Uterus (tissue), 4 donors: ENCODE data around the gene BCAS4. TPM values are rescaled to one million over a fixed set of nuclear protein-coding genes. Genes with fewer than 3 reads are reported as not detected.

Experiments
- DNase-seq, 2 donors: peaks; one replicate each; pipeline ENCODE4 v3.0.0-alpha.2; 2019 to 2020
- H3K27ac ChIP-seq, 2 donors: fragments of 200-600 bp; sonication (generic); 1 replicate in 1 of 2; 2 replicates in 1 of 2; pipeline ENCODE4 v1.5.1; 2016 to 2018
- H3K27me3 ChIP-seq, 2 donors: fragments of 200-600 bp; sonication (generic); one replicate each; pipeline ENCODE4 v1.5.1; 2018 to 2019; ENCODE audit warnings: control low read depth in 1 of 2
- H3K36me3 ChIP-seq, 2 donors: fragments of 200-600 bp; sonication (generic); one replicate each; pipeline ENCODE4 v1.5.1; 2019; ENCODE audit warnings: control low read depth in 1 of 2
- H3K4me1 ChIP-seq, 2 donors: fragments of 200-600 bp; sonication (generic); one replicate each; pipeline ENCODE4 v1.5.1; 2018 to 2019; ENCODE audit warnings: control low read depth in 1 of 2
- H3K4me3 ChIP-seq, 2 donors: fragments of 200-600 bp; sonication (generic); 1 replicate in 1 of 2; 2 replicates in 1 of 2; pipeline ENCODE4 v1.5.1; 2018 to 2019; ENCODE audit warnings: mild to moderate bottlenecking in 1 of 2
- H3K9me3 ChIP-seq, 2 donors: fragments of 200-600 bp; sonication (generic); one replicate each; pipeline ENCODE4 v1.5.1; 2019; ENCODE audit warnings: control low read depth in 1 of 2
- POLR2A ChIP-seq, 2 donors: fragments of 450-650 bp; IDR thresholded peaks; one replicate each; pipeline ENCODE4 v1.6.1; 2016; ENCODE audit warnings: antibody characterized with exemption in 2 of 2, mild to moderate bottlenecking in 1 of 2, moderate library complexity in 1 of 2
- intact Hi-C: fragments of 100-400 bp; cut with DNase I; formaldehyde crosslinking; loops from one replicate; pipeline ENCODE4 v1.15.1; 2023; ENCODE audit warnings: low total_unique reads
- total RNA-seq, 4 donors: library from RNA; depleted of rRNA in 3 of 4; stranded (reverse); fragments of >200 nt in 3 of 4; gene quantifications; one replicate each; pipeline versions ENCODE4 v1.1.0 to v1.2.4, GENCODE V29; 2014 to 2023
- TF ChIP-seq, protein P1 (sequence below), 4 experiments: fragments of 200-600 bp in 2 of 4; fragments of 450-650 bp in 2 of 4; sonication (generic) in 2 of 4; IDR thresholded peaks; one replicate each; pipeline ENCODE4 v1.5.1; 2016 to 2019; ENCODE audit warnings: antibody characterized with exemption in 4 of 4, mild to moderate bottlenecking in 2 of 4, moderate library complexity in 1 of 4
- donor health status: DM: yes; HTN: yes; CAD: no.

The BCAS4 gene
- total RNA-seq, 4 donors from 2014 or later = under 0.01 to 9.1 (median 3.5) TPM; not detected in 1

DNA sequence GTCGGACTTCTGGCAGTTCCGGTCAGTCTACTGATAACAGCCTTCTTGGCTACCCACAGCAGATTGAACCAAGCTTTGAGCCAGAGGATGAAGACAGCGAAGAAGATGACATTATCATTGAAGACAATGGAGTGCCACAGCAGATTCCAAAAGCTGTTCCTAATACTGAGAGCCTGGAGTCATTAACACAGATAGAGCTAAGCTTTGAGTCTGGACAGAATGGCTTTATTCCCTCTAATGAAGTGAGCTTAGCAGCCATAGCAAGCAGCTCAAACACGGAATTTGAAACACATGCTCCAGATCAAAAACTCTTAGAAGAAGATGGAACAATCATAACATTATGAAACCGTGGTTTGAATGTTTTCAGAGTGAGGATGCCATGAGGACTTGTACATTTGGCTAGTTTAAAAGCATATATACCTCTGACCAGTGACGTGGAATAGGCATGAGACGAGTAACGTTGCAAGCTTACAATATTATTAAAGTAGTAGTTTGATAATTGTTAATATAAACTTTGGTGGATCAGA lies 44.7 kb upstream of the BCAS4 start:
- Histone ChIP-seq H3K27me3 (no peaks in the 10 kb centered on the region), H3K36me3 (no peaks in the 10 kb centered on the region), H3K27ac (no peak overlapping the region), H3K4me1 (no peaks in the 10 kb centered on the region), H3K4me3 (no peak overlapping the region), H3K9me3 (no peaks in the 10 kb centered on the region)
- intact Hi-C loops = no loop called here
- TF ChIP-seq POLR2A (IDR thresholded peaks at IDR 0.05) = no peak
- TF ChIP-seq, protein P1, sequence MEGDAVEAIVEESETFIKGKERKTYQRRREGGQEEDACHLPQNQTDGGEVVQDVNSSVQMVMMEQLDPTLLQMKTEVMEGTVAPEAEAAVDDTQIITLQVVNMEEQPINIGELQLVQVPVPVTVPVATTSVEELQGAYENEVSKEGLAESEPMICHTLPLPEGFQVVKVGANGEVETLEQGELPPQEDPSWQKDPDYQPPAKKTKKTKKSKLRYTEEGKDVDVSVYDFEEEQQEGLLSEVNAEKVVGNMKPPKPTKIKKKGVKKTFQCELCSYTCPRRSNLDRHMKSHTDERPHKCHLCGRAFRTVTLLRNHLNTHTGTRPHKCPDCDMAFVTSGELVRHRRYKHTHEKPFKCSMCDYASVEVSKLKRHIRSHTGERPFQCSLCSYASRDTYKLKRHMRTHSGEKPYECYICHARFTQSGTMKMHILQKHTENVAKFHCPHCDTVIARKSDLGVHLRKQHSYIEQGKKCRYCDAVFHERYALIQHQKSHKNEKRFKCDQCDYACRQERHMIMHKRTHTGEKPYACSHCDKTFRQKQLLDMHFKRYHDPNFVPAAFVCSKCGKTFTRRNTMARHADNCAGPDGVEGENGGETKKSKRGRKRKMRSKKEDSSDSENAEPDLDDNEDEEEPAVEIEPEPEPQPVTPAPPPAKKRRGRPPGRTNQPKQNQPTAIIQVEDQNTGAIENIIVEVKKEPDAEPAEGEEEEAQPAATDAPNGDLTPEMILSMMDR (IDR thresholded peaks at IDR 0.05) = no peak
- no peak for DNase-seq

DNA sequence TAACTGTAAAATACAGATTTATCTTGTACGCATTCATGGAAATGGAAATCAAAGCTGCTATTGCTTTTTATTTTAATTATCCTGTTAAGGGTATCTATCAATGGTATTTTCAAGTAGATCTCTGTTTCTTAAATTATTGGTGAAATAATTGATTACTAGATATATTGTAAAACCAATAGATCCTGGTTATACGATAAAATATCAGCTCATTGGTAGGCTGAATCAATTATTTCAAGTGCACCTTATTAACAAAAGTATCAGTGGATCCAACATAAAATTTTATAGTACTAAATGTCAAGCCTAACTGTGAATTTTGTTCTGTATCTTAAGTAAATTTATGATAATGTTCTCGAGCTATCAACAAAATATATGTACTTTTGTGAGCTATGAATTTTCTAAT lies 41.7 kb upstream of the BCAS4 start:
- intact Hi-C loops = no loop called here

DNA sequence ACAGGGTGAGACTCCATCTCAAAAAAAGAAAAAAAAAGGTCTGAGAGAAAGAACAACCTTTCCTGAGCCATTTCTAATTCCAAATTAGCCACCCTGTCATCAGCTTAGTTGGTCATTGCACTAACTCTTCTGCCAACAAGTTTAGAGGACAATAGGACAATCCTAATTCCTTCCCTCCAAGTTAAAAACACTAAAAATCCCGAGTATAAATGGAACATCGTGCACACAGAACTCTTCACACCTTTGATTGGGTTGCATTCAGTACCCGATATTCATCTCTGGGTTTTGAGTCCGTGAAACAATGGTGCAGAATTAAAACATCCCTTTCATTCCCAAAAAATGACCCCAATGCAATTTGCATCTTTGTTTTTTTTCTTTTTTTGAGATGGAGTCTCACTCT lies 40.4 kb upstream of the BCAS4 start:
- Histone ChIP-seq H3K4me3 (no peak overlapping the region), H3K4me1 (no peaks in the 10 kb centered on the region), H3K9me3 (no peaks in the 10 kb centered on the region), H3K36me3 (no peaks in the 10 kb centered on the region), H3K27me3 (no peaks in the 10 kb centered on the region), H3K27ac (no peak overlapping the region)
- DNase-seq = no peak
- no peak for TF ChIP-seq POLR2A (IDR thresholded peaks at IDR 0.05)
- TF ChIP-seq, protein P1 (IDR thresholded peaks at IDR 0.05) = no peak
- intact Hi-C loops = no loop called here

More for the DNA sequence above, 41.7 kb upstream of the BCAS4 start:
- Histone ChIP-seq H3K4me3 (no peak overlapping the region), H3K27ac (no peak overlapping the region), H3K9me3 (no peaks in the 10 kb centered on the region), H3K36me3 (no peaks in the 10 kb centered on the region), H3K27me3 (no peaks in the 10 kb centered on the region), H3K4me1 (no peaks in the 10 kb centered on the region)
- DNase-seq = no peak
- TF ChIP-seq, protein P1 (IDR thresholded peaks at IDR 0.05) = no peak

DNA sequence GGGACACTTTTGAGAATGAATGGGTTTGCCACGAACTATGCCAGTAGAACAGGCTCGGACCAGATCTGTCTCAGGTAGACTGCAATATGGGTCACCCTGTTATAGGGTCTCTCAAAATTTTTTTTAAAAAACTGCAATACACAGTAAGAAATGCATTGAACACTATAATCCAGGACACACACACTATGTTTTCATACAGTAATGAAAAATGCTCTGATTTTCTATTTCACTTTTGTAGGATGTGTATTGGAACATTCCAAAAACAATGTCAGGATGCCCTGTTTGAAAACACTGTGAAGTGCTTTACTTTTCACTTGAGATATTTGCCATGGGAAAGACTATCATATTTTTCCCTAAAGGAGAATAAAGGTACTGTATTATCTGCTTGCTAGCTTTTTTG lies 38.4 kb upstream of the BCAS4 start:
- TF ChIP-seq POLR2A (IDR thresholded peaks at IDR 0.05) = no peak
- TF ChIP-seq, protein P1 (IDR thresholded peaks at IDR 0.05) = no peak
- Histone ChIP-seq H3K27me3 (no peaks in the 10 kb centered on the region), H3K4me3 (no peak overlapping the region), H3K4me1 (no peaks in the 10 kb centered on the region), H3K27ac (no peak overlapping the region), H3K9me3 (no peaks in the 10 kb centered on the region), H3K36me3 (no peaks in the 10 kb centered on the region)
- intact Hi-C loops = no loop called here
- DNase-seq = no peak

DNA sequence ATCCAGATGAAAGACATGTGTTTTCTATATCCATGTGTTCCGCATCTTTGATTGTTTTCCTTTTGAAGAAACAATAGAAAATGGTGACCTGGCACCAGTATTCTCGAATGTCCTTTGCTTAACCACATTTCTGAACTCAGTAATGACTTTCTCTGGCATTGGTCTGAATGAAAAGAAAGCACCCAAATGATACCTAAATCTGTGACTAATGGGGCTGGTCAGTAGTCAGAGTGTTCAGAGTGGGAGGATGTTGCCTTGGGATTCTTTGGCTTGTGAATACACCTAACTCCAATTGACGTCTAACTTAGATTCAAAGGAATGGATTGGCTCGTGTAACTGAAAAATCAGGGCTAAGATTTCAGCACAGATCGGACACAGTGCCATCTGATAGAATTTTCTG lies 36.4 kb upstream of the BCAS4 start:
- TF ChIP-seq, protein P1 (IDR thresholded peaks at IDR 0.05) = no peak
- no peak for TF ChIP-seq POLR2A (IDR thresholded peaks at IDR 0.05)
- no peaks in the 10 kb centered on the region for H3K9me3 ChIP-seq
- no peaks in the 10 kb centered on the region for H3K36me3 ChIP-seq
- intact Hi-C loops = no loop called here
- H3K27ac ChIP-seq = no peak overlapping the region
- DNase-seq = no peak
- no peaks in the 10 kb centered on the region for H3K27me3 ChIP-seq
- H3K4me3 ChIP-seq = no peak overlapping the region
- H3K4me1 ChIP-seq = no peaks in the 10 kb centered on the region
